Measurements from ENCODE around the gene GALNT10.

Gene GALNT10

GRCh38 chr5:154324033-154324432 lies 133.5 kb downstream of the GALNT10 start:
- no peak for DNase-seq (ENCODE audit: low read depth)

GRCh38 chr5:154325566-154325965 lies 135.0 kb downstream of the GALNT10 start:
- no peak for DNase-seq (ENCODE audit: low read depth)

DNA sequence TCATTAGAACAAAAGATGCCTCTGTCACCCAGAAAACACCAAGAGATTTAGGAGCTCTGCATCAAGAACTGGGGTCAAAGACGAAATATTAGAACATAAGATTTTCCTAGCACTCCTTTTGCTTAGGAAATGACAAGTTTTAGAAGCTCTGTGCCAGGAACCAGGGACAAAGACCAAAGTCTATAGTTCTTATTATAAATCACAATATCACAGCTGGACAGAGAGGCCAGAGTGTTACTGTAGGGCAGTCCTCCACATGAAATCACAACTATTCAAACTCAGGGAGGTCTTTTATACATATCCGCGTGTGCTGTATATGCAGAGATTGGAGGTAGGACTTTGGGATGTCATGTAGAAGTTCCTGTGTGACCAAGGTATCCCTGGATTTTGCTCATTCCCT lies 138.5 kb downstream of the GALNT10 start:
- no peak for DNase-seq (ENCODE audit: low read depth)

DNA sequence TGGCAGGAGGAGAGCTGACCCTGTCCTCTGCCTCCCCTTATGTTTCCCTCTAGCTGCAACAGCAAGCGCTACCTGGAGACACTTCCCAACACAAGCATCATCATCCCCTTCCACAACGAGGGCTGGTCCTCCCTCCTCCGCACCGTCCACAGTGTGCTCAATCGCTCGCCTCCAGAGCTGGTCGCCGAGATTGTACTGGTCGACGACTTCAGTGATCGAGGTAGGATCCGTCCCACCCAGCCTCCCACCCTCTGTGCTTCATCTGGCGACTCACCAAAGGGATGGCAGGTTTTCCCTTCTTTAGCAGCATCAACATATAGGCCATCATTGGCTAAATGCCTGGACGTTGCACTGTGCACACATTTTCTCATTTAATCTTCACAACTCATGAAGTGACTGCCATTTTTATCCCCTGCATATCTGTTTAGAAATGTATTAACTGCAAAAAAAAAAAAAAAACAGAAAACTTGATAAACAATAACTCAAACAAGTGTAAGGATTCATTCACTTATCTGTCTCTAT lies 139.0 kb downstream of the GALNT10 start:
- no peak for DNase-seq (ENCODE audit: low read depth)

DNA sequence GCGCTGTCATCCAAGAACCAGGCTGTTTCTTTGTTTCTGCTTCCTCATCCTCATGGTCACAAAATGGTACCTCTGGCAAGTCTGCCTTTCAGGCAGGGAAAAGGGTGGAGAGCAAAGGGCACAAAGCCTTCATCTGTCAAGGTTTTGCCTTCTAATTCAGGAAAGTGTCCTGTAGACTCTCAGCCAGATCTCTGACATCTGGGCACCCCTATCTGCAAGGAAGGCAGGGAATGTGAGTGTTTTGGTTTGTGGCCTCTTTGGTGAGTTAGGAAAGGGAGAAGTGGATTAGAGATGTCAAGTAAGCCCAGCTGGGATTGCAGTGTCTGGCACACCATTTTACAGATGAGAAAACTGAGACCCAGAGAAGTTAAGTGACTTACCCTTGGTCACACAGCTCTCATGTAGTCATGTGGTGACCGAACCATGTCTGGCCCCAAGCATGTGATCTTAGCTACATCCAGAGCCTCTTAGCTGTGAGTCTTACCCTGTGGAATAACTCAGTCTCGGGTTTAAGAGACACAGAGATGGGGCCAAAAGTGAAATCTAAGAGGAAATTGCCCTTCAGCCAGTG lies 139.6 kb downstream of the GALNT10 start:
- DNase-seq (ENCODE audit: low read depth), result no peak

GRCh38 chr5:154331232-154331631 lies 140.7 kb downstream of the GALNT10 start:
- DNase-seq (ENCODE audit: low read depth), result no peak

- no peak for DNase-seq (ENCODE audit: low read depth)
Measured at GRCh38 chr5:154331924-154332323, 141.4 kb downstream of the GALNT10 start.

GRCh38 chr5:154332451-154332850 lies 141.9 kb downstream of the GALNT10 start:
- DNase-seq (ENCODE audit: low read depth), result no peak

- no peak for DNase-seq (ENCODE audit: low read depth)
Measured at GRCh38 chr5:154333016-154333415, 142.5 kb downstream of the GALNT10 start.

GRCh38 chr5:154334406-154335064 lies 144.0 kb downstream of the GALNT10 start:
- no peak for DNase-seq (ENCODE audit: low read depth)

GRCh38 chr5:154335065-154335448 lies 144.5 kb downstream of the GALNT10 start:
- DNase-seq (ENCODE audit: low read depth), result no peak

DNA sequence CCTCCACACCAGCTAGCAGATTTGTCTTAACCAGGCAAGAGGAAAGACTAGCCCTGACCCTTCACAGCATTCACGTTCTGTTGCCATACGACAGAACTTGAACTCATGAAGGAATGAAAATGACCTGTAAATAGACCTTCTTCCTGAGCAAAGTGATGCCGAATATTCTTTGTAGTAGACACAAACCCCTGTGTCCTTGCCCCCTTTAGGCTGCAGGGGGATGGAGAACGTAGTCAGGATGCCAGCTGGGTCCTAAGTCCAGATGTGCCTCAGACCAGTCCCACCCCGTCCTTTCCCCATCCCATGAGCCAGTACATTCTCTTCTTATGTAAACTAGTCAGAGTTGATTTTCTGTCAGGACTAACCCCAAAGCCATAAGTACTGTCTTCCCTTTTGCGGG lies 151.1 kb downstream of the GALNT10 start:
- DNase-seq (ENCODE audit: low read depth), result no peak

- no peak for DNase-seq (ENCODE audit: low read depth)
Measured at GRCh38 chr5:154342211-154342610, 151.7 kb downstream of the GALNT10 start.

DNA sequence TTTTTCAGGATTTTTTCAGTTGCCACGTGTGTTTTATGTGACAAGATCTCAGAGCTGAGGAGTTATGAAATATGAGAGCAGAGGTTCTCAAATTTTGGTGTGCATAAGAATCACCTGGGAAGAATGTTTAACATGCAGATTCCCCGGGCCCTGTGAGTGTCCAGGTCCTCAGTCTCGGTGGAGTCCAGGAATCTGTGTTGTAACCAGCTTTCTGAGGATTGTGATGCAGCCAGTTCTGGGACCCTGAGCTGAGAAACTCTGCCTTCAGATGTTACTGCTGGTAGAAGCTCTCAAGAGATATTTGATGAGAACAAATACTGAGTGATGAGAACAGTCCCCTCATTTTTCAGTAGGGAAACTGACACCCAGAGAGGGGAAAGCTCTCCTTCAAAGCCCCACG lies 152.4 kb downstream of the GALNT10 start:
- DNase-seq (ENCODE audit: low read depth), result no peak

GRCh38 chr5:154344461-154344860 lies 153.9 kb downstream of the GALNT10 start:
- DNase-seq (ENCODE audit: low read depth), result no peak

DNA sequence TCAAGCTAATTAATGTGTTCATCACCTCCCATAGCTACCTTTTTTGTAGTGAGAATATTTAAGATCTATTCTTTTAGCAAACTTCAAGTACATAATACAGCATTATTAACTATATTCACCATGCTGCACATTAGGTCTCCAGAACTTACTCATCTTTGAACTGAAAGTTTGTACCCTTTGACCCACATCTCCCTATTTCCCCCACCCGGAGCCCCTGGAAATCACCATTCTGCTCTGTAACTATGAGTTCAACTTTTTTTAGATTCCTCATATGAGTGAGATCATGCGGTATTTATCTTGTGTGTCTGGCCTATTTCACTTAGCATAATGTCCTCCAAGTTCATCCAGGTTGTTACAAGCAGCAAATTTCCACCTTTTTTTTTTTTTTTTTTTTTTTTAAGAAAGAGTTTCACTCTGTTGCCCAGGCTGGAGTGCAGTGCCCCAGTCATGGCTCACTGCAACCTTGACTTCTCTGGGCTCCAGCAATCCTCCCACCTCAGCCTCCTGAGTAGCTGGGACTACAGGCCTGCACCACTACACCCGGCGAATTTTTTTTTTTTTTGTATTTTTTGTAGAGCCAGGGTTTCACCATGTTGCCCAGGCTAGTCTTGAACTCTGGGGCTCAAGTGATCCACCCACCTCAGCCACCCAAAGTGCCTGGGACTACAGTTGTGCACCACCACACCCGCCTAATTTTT lies 154.9 kb downstream of the GALNT10 start:
- no peak for DNase-seq (ENCODE audit: low read depth)

DNA sequence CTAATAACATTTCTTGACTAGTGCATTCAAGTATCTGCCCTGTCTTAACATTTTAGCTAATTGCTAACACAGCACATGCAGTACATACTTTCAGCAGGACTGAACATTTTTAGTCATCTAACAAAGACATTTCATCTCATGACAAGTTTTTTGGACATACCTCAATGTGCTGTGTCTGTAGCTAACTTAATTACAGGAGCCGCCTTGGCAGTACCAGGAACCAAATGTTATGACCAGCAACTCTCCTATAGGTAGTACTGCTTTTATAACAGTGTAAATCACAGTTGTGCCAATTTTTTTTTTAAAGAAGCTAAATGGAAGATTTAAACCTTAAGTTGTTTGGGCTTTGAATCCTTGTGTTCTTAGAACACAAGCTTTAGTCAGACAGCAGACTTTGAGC lies 155.9 kb downstream of the GALNT10 start:
- DNase-seq (ENCODE audit: low read depth), result no peak

DNA sequence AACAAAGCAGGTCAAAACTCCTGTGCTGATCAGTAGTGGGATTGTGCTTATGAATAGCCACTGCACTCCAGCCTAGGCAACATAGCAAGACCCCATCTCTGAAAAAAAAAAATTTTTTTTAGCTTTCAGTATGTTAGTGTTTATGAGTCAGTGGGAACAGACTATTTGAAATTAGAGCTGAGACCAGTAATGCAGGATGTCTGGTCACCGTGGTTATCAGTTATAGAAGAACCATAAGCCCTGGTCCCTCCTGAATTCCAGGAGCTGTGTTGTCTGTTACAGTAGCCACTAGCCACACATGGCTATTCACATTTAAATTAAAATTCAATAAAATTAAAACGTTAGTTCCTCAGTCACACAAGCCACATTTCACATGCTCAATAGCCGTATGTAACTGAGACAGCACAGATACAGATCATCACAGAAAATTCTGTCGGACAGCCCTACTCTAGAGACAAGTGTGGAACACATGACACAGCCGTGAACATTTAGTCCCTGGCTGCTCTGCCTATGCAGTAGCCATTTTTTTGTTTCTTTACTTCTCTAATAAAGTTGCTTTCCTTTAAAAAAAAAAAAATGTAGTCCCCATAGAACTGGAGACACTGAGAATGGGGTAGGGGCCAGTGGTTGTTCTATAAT lies 159.2 kb downstream of the GALNT10 start:
- no peak for DNase-seq (ENCODE audit: low read depth)

GRCh38 chr5:154351141-154351540 lies 160.6 kb downstream of the GALNT10 start:
- DNase-seq (ENCODE audit: low read depth), result no peak

DNA sequence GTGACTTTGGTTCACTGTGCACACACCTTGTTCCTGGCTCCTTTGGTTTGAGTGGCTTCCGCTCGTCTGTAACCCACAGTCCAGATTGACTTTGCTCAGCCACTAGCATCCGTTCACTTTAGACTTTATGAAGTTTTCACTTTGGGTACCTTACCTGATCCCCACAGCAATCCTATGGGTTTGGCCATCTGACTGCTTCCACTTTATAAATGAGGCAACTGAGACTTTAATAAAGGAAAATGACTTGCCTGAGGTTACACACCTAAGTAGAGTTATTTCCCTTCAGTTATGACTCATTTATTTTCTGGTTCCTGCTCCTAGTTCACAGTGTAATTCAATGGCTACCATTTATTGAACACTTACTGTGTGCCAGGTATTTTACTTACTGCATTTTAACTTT lies 161.0 kb downstream of the GALNT10 start:
- DNase-seq (ENCODE audit: low read depth), result no peak

GRCh38 chr5:154352960-154353548 lies 162.5 kb downstream of the GALNT10 start:
- no peak for DNase-seq (ENCODE audit: low read depth)

GRCh38 chr5:154355129-154355611 lies 164.6 kb downstream of the GALNT10 start:
- DNase-seq (ENCODE audit: low read depth), result no peak

All from activated T-cell treated with anti-CD3 and anti-CD28 coated beads for 1 hour (primary cell).